ENCODE measurements around the gene TCF19. TPM values are rescaled to one million over a fixed set of nuclear protein-coding genes. Genes with fewer than 3 reads are reported as not detected.
A peak's percentile ranks its signal among the peaks of the same experiment; 100 is the strongest.

Gene TCF19
- 62.6 and 68.5 TPM in 2 replicates for total RNA-seq (2014; rRNA removed; shearing (Covaris generic))

- DNase-seq (ENCODE audit: low spot score), result peak; percentile 98
Observed at GRCh38 chr6:31158140-31158862, at the start of gene TCF19. TCF19 (plus strand) TSS chr6:31158589; CDS start chr6:31159470, 881 bp downstream.

GRCh38 chr6:31110825-31111582 lies 47.4 kb upstream of the TCF19 start:
- DNase-seq (ENCODE audit: low spot score), result no peak

- no peak for DNase-seq (ENCODE audit: low spot score)
Observed at GRCh38 chr6:31111712-31112111, 46.7 kb upstream of the TCF19 start.

DNA sequence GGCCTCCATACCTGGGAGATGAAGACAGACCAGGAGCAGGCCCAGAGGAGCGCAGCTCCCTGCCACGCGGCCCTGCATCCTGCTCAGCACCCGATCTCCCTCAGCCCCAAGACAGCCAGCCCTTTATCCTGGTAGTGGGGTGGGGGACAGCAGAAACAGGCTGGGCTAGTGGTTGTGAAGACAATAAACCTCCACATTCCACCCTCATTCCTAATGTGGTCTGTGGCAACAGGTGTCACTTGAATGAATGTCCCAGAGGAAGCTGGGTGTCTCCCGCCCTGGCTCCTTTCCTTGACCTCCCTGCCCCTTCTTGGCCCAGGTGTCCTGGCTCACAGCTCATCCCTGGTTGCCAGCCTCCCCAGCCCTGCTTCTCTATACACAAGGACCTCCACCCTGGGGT lies 45.9 kb upstream of the TCF19 start, which contains the start of gene C6orf15:
Gene C6orf15, minus strand, starts transcription at position 98 of the 400 bp plus-strand sequence. Its CDS starts 20 bp downstream, at position 78.
- no peak for DNase-seq (ENCODE audit: low spot score)

DNA sequence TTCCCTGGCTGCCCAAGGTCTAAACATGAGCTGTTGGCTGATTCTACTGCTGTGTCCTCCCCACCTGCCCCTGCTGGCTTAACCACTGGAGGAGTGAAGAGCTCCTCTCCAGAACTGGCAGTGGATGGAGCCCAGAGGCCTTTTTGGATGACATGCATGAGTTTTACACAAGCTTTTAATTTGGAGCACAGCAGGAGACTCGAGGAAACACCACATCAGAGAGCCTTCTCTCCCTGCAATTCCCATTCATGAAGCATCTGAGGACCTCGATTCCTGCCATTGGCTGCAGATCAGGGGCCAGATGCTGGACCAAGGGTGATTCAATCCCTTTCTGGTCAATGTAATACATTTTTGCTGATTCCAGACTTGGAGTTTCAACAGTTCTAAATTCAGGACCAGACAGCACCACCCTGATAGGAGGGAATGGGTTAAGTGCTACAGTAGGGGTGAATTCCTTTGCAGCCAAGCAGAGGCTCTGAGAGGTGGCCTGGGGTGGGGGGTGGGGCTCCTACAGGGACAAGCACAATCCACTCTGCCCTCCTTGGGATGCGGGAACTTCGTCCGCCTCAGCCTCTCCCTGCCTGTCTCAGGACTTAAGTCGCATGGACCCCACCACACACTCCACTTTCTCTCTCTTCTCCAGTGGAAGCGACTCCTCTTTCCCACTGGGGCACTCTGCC lies 44.4 kb upstream of the TCF19 start:
- peak; percentile 63 for DNase-seq (ENCODE audit: low spot score)

- peak; percentile 96 for DNase-seq (ENCODE audit: low spot score)
Observed at GRCh38 chr6:31114541-31114878, 43.9 kb upstream of the TCF19 start, which contains the start of gene PSORS1C1. PSORS1C1 (plus strand) TSS chr6:31114800; CDS start chr6:31129633, 14,833 bp downstream.

DNA sequence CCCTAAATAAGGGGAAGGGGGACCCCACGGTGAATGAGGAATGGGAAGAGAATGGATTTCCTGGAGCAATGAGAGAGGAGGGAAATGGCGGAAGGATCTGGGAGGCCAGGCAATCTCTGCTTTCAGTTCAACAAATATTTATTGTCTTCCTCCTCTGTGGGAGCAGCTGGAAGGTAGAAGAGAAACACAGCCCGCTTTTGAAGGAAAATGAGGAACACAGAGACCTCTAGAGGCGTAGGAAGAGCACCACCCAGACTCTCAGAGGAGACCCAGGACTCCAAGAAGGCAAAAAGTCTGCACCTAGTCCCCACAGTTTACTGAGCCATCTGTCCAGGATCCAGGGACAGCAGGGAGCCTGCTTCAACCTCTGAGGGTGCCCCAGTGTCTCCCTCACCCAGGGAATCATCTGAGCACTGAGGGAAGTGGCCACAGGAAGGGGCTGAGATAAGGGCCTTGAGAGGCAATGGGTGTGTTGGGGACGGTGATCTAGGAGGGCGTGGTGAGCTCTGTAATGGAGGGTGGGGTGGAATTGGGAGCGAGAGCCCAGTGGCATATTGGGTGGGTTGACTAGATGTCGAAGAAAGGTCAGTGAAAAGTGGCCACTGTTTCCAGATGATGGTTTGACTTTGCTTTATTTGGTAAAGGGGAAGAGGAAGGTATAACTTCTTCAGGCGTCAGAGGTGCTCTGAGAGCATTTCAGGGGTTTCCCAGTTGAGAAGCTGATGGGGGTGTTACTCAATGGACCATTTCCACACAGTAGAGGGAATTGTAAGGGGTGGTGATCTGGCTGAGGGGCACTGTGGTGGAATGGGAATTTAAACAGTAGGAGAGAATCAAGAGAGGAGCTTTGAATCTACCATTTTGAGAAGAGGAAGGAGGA lies 43.2 kb upstream of the TCF19 start:
- DNase-seq (ENCODE audit: low spot score), result peak; percentile 68

DNA sequence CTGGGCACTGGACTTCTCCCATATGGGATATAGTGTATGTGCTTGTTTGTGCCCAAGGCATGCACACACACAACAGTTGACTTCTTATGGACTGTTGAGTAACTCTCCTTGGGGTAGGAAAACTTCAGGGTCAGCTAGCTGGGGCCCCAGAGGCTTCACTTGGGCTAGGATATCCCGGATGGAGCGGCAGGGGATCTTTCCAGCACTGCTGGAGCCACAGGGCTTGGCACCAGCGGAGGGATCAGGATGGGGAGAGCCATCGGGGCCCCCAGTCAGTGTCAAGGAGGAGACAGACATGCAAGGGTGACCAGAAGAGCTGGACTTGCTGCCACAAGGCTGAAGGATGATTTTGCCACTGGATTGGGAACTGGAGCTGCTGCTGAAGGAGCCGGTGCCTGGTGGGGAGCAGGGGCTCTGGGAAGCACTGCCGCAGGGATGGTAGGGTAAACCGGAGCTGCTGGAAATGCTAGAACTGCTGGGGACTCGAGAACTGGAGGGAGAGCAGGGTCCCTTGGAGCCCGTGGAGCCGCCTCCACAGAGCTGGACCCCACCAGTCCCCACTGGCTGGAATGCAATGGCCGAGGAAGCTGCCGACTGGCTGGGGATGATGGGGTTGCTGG lies 42.3 kb upstream of the TCF19 start:
- DNase-seq (ENCODE audit: low spot score), result no peak

GRCh38 chr6:31116661-31117385 lies 41.6 kb upstream of the TCF19 start:
- DNase-seq (ENCODE audit: low spot score), result no peak

DNA sequence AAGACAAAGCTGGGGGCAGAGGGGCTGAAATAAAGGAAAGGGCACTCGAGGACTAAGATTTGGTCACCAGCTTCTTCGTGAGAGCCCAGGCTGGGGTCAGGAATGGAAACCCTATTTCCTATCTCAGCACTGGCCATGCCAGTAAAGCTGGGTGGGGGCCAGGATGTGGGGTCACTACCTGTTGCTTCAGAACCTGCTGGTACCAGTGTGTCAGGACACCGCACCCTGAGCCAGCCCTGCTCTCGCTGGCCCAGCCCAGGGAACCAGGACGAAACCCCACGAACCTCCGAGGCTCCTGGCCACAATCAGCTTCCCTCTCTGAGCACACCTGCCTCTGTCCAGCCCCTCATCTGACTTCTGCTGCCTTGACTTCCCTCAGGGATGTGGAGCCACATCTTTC lies 40.2 kb upstream of the TCF19 start:
- DNase-seq (ENCODE audit: low spot score), result no peak

DNA sequence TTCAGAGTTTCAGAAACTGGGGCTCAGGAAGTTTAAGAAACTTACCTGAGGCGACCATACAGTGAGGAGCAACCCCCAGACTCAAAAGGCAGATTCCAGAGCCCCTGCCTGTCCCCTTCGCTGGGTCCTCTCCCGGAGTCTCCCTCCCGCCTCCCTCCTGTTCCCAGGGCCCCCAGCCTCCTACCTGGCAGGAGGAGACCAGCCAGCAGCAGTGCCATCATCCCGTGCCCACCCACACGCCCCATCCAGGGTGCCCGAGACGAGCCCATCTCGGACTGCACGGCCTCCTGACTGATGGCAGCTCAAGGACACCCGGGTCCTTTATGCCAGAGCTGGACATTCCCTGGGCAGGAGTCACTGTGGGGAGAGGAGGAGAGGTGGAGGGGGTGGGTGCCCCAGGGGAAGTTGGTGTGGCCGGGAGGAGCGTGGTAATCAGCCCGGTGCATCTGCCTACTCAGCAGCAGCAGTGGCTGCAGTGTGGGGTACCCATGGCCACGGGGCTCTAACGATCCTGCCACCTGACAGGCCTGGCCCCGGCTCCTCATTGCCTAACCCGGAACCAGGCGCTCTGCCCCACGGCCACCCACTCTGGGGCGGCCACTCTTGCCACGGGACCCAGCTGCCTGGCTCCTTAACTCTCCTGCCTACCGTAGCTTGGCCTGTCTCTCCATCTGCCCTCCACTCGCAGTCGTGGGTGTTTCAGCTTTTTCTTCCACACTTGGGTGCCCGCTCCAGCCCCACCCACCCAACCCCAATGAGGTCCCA lies 38.1 kb upstream of the TCF19 start, which contains the start of gene CDSN:
Gene CDSN, minus strand, starts transcription at position 296 of the 765 bp plus-strand sequence. Its CDS starts 27 bp downstream, at position 269.
- DNase-seq (ENCODE audit: low spot score), result no peak

DNA sequence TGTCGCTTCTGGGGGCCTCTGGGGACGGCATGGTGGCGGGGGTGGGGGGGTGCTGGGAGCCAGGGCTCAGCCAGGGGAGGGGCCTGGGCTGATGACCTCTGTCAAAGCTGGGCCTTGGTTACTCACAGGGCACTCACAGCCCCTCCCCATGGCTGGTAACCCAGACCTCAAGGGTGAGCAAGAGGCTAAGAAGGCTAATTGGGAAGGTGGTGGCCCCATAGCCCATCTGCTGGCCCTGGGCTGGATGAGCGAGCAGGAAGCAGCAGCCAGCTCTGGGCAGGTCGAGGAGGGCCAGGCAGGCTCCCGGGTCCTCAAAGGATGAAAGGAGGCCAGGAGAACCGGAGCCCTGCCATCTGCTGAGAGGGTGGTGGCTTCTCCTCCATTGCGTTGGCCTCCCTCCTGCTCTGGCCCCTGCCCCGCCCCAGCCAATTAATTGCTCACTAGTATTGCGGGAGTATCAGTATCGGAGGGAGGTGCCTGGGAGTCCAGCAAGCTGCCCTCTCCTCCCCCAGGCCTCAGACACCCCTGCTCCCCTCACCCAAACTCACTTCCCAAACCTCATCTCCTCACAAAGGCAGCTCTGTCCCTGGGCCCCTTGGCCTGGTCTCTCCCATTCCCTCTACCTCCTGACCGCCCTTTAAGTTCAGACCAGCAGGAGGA lies 37.1 kb upstream of the TCF19 start:
- DNase-seq (ENCODE audit: low spot score), result no peak

GRCh38 chr6:31122791-31123706 lies 35.3 kb upstream of the TCF19 start:
- peak; percentile 93 for DNase-seq (ENCODE audit: low spot score)

DNA sequence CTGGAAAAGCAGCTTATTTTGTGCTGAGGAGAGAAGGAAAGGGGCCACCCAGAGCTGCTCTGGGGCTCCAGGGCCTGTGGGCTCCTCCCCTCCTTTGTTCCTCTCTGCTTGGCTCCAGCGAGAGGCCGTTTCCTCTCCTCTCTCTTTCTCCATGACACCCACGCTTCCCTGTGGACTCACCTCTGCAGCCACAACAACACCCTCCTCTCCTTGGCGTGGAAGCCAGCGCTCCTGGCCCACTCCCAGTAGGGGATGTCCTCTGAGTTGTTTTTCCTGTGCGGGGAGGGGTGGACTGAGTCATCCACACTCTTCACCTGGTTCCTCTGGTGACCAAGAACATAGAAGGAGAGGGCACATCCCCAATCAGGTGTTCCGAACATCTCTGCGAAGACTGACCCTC lies 33.2 kb upstream of the TCF19 start:
- peak; percentile 69 for DNase-seq (ENCODE audit: low spot score)

GRCh38 chr6:31125586-31126363 lies 32.6 kb upstream of the TCF19 start:
- peak; percentile 71 for DNase-seq (ENCODE audit: low spot score)

DNA sequence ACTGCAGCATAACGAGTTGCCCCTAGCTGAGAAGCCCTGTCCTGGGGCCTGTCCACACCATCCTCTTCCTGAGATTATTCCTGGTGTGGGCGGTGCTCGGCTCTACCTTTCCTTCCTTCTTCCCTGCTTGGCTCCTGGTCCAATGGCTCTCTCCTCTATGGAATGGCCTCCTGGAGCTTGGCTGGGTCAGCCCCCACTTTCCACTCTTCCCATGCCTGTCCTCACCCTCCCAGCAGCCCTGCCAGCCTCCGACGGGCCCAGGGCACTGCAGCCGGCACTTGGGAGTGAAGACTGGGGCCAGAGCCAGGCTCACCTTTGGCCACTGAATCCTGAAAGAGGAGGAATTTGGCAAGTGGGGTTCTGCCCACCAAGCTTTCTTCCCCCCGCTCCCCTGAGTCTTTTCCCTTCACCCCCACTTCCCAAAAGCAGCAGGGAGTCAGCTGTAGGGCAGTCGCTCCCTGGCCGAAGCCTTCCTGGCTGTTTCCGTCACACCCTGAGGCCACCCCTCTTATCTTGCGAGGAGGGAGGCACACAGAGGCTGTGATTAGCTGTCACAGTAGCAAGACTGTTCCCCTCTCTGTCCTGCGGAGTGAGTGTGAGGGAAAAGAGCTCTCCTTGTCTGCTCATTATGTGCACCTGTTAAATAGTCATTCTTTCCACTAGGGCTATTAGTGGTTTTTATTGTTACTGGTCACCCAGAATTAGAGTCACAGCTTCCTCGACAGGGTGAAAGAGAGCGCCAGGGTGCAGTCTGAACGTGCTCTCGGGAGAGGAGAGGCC lies 31.8 kb upstream of the TCF19 start:
- no peak for DNase-seq (ENCODE audit: low spot score)

Measured in A172 (cell line).